Keratinocyte (primary cell): ENCODE data around the gene HDAC10.

Experiments
- CTCF ChIP-seq, 3 experiments: IDR thresholded peaks in 1 of 3; conservative IDR thresholded peaks in 1 of 3; optimal IDR thresholded peaks in 1 of 3; 2 replicates in 2 of 3; 3 replicates in 1 of 3; pipeline versions ENCODE3 to v1.5.1; 2011; ENCODE audit warnings: low read length in 3 of 3, mild to moderate bottlenecking in 3 of 3, moderate library complexity in 2 of 3, control low read depth in 1 of 3, inconsistent platforms in 1 of 3; ENCODE audit not compliant: insufficient read depth in 2 of 3; ENCODE audit errors: extremely low read depth in 1 of 3
- EZH2 ChIP-seq: IDR thresholded peaks from one replicate; pipeline ENCODE4 v1.6.1; 2012; ENCODE audit warnings: inconsistent platforms, mild to moderate bottlenecking, low read length, moderate library complexity

DNA sequence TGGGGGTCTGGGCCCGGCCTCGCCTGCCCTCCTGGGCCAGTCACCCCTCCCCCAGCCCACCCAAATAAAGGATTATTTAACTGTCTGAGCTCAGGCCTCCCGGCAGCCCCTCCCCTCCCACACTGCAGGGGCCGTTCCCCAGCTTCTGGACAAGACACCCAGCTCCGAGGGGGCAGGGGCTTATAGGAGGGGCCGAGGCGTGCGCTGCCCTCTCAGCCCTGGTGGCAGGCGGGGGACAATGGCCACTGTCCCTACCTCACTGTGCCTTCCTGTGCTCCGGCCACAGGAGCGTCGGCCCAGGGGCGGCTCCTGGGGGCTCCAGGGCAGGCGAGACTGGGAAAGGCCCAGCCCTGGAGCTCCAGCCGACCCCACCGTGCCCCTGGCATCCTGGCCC is 52.4 kb downstream of the HDAC10 start:
- TF ChIP-seq CTCF (optimal IDR thresholded peaks at IDR 0.05 in 1 of 3, IDR thresholded peaks at IDR 0.05 in 1 of 3, conservative IDR thresholded peaks at IDR 0.05 in 1 of 3; ENCODE audit: extremely low read depth in 1 of 3, insufficient read depth in 2 of 3, low read length in 3 of 3): no peak
- no peak for TF ChIP-seq EZH2
